Prostate gland (tissue), 2 donors: Measurements from ENCODE around the gene PRSS8. TPM values are rescaled to one million over a fixed set of nuclear protein-coding genes. Genes with fewer than 3 reads are reported as not detected.

ENCODE experiments used
- DNase-seq: peaks from one replicate; pipeline ENCODE4 v3.0.0-alpha.2; 2019; ENCODE audit warnings: low spot score
- H3K27ac ChIP-seq, 2 donors: fragments of 200-600 bp; sonication (generic); 2 replicates each; pipeline ENCODE4 v1.5.1; 2017 to 2019
- H3K27me3 ChIP-seq: fragments of 200-600 bp; sonication (generic); replicated peaks from 2 replicates; pipeline ENCODE4 v1.5.1; 2019; ENCODE audit not compliant: insufficient read depth
- H3K36me3 ChIP-seq, 2 donors: fragments of 200-600 bp; sonication (generic); 1 replicate in 1 of 2; 2 replicates in 1 of 2; pipeline versions ENCODE4 v1.5.1 to v1.8.1; 2017 to 2019
- H3K4me1 ChIP-seq: fragments of 200-600 bp; sonication (generic); replicated peaks from 2 replicates; pipeline ENCODE4 v1.5.1; 2019
- H3K4me3 ChIP-seq, 2 donors: fragments of 200-600 bp; sonication (generic); 2 replicates each; pipeline ENCODE4 v1.5.1; 2017 to 2019
- H3K9me3 ChIP-seq: fragments of 200-600 bp; sonication (generic); 2 replicates; pipeline ENCODE4 v1.5.1; 2017
- CTCF ChIP-seq, 4 experiments: fragments of 200-600 bp in 2 of 4; fragments of 450-650 bp in 2 of 4; sonication (generic) in 2 of 4; IDR thresholded peaks; 1 replicate in 3 of 4; 2 replicates in 1 of 4; pipeline ENCODE4 v1.5.1; 2016 to 2019; ENCODE audit warnings: antibody characterized with exemption in 4 of 4, mild to moderate bottlenecking in 2 of 4, moderate library complexity in 2 of 4
- POLR2A ChIP-seq: fragments of 450-650 bp; IDR thresholded peaks from one replicate; pipeline ENCODE4 v1.6.1; 2016; ENCODE audit warnings: antibody characterized with exemption, mild to moderate bottlenecking
- POLR2AphosphoS5 ChIP-seq: sonication (generic); formaldehyde crosslinking; IDR thresholded peaks from one replicate; pipeline ENCODE4 v1.6.1; 2017; ENCODE audit warnings: antibody characterized with exemption
- WGBS: methylation state at CpG from one replicate; pipeline ENCODE4 v1.1.5; 2018; 5-methylcytosine and 5-hydroxymethylcytosine counted together
- intact Hi-C: fragments of 100-400 bp; cut with DNase I; formaldehyde crosslinking; loops from one replicate; pipeline ENCODE4 v1.14.2; 2022
- total RNA-seq, 2 donors: library from RNA; depleted of rRNA; stranded (reverse); fragments of >200 nt; gene quantifications; one replicate each; pipeline ENCODE4 v1.1.0, GENCODE V29; 2016

Gene PRSS8
- total RNA-seq, 2 donors from 2014 or later = 29.9 to 118 TPM

GRCh38 chr16:31109622-31110021 lies 25.9 kb downstream of the PRSS8 start:
- 87% methylated on average over 12 of the region's 12 CpGs for WGBS
- intact Hi-C loops = loop anchor here (5.0 kb wide), 1 partner anchor 33 kb away; no protein-coding TSS in a partner anchor
- DNase-seq = no peak
- peaks cover 7% of the 10 kb centered on the region for H3K4me1 ChIP-seq
- no peaks in the 10 kb centered on the region for H3K9me3 ChIP-seq
- TF ChIP-seq POLR2AphosphoS5 (no peak), CTCF (IDR thresholded peaks at IDR 0.05) (no peak), POLR2A (no peak)
- H3K27ac ChIP-seq = no peak overlapping the region
- no peak overlapping the region for H3K4me3 ChIP-seq
- H3K27me3 ChIP-seq = no peaks in the 10 kb centered on the region
- H3K36me3 ChIP-seq = peaks cover 0 to 8% of the 10 kb centered on the region in 2 donors

- Histone ChIP-seq H3K4me1 (peaks cover 7% of the 10 kb centered on the region), H3K36me3 (peaks cover 0 to 8% of the 10 kb centered on the region in 2 donors)
- 31% methylated on average over 56 of the region's 57 CpGs for WGBS
Measured at GRCh38 chr16:31108794-31109558, 26.6 kb downstream of the PRSS8 start.

GRCh38 chr16:31108035-31108793 lies 27.3 kb downstream of the PRSS8 start, which contains the start of gene BCKDK:
TSS of gene BCKDK (plus strand) at chr16:31108386. CDS start at chr16:31109224, 838 bp downstream.
- peaks cover 7% of the 10 kb centered on the region for H3K4me1 ChIP-seq
- TF ChIP-seq CTCF (IDR thresholded peaks at IDR 0.05) (peak in 1 of 4 experiments; percentile 12), POLR2A (peak; percentile 54), POLR2AphosphoS5 (peak; percentile 75)
- no peaks in the 10 kb centered on the region for H3K27me3 ChIP-seq
- H3K9me3 ChIP-seq = no peaks in the 10 kb centered on the region
- WGBS = 5% methylated on average over 35 of the region's 68 CpGs
- intact Hi-C loops = loop anchor here (5.0 kb wide), 1 partner anchor 34 kb away; no protein-coding TSS in a partner anchor
- H3K27ac ChIP-seq = peak within 1 kb of the TSS; percentile 88 to 93
- H3K4me3 ChIP-seq = peak within 1 kb of the TSS; percentile 97 to 98
- DNase-seq = peak; percentile 39
- H3K36me3 ChIP-seq = peaks cover 0 to 8% of the 10 kb centered on the region in 2 donors

More at GRCh38 chr16:31108794-31109558, 26.6 kb downstream of the PRSS8 start:
- peak overlapping the region; percentile 97 to 98 for H3K4me3 ChIP-seq
- TF ChIP-seq CTCF (IDR thresholded peaks at IDR 0.05) (no peak), POLR2A (no peak), POLR2AphosphoS5 (no peak)
- intact Hi-C loops = loop anchor here (5.0 kb wide), 1 partner anchor 33 kb away; no protein-coding TSS in a partner anchor
- peak overlapping the region; percentile 88 to 93 for H3K27ac ChIP-seq
- H3K27me3 ChIP-seq = no peaks in the 10 kb centered on the region
- DNase-seq = no peak
- no peaks in the 10 kb centered on the region for H3K9me3 ChIP-seq

GRCh38 chr16:31107465-31107867 lies 28.1 kb downstream of the PRSS8 start:
- H3K36me3 ChIP-seq = peaks cover 0 to 8% of the 10 kb centered on the region in 2 donors
- no peak for DNase-seq
- no peak for TF ChIP-seq CTCF (IDR thresholded peaks at IDR 0.05)
- TF ChIP-seq POLR2AphosphoS5 = no peak
- no peak for TF ChIP-seq POLR2A
- no peak overlapping the region for H3K4me3 ChIP-seq
- WGBS = 94% methylated on average over 6 of the region's 6 CpGs
- no peaks in the 10 kb centered on the region for H3K9me3 ChIP-seq
- H3K27me3 ChIP-seq = no peaks in the 10 kb centered on the region
- intact Hi-C loops = loop anchor here (5.0 kb wide), 1 partner anchor 35 kb away; no protein-coding TSS in a partner anchor
- H3K4me1 ChIP-seq = peaks cover 7% of the 10 kb centered on the region
- no peak overlapping the region for H3K27ac ChIP-seq
